Right renal pelvis (tissue), 4 donors: Measurements from ENCODE around the gene SCARF1. TPM values are rescaled to one million over a fixed set of nuclear protein-coding genes. Genes with fewer than 3 reads are reported as not detected.
A peak's percentile ranks its signal among the peaks of the same experiment; 100 is the strongest.

Source experiments
- DNase-seq, 4 donors: peaks; one replicate each; pipeline ENCODE4 v3.0.0-alpha.2; 2013; ENCODE audit warnings: low read depth in 4 of 4, low spot score in 3 of 4, missing footprints in 1 of 4
- polyA plus RNA-seq, 4 donors: library from polyadenylated mRNA; unstranded; fragments of 120-200 nt; gene quantifications; one replicate each; pipeline ENCODE4 v1.2.1, GENCODE V29; 2013; ENCODE audit not compliant: insufficient read length in 4 of 4

SCARF1 gene
- polyA plus RNA-seq, 4 donors: 6.6 to 9.0 (median 7.6) TPM

DNA sequence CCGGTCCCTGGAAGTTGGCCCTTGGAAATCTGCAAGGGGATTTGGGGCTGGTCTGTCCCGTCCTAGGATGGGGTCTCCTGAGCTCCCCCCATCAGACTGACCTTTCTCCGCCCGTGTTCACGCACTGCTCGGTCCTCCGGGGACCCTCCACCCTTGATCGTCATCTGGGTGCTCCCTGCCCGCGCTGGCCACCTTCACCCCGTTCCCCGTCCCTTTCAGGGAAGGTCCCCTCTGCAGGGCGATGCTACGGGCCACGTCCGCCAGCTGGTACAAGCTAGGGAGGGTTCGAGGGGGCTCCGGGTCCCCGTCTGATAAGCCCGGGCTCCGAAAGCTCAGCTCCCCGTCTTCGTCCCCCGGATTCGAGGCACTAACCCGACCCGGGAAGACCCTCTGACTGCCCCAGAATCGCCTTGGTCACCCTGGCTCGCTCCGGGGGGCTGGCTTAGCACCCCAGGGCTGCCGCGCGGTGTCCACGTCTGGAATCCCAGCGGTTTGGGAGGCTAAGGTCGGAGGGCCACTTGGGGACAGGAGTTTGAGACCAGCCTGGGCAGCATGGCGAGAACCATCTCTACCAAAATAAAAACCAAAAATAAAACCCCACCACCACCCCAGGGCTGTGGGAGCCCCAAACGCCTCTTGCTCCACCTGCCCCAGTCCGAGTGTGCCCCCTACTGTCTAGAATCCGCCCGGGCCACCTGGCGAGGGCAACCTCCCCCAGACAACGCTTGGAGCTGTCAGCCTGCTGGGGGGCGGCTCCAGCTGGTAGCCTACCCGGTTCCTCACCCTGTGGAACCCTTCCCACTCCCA, 15.8 kb downstream of the SCARF1 start:
- DNase-seq: no peak

DNA sequence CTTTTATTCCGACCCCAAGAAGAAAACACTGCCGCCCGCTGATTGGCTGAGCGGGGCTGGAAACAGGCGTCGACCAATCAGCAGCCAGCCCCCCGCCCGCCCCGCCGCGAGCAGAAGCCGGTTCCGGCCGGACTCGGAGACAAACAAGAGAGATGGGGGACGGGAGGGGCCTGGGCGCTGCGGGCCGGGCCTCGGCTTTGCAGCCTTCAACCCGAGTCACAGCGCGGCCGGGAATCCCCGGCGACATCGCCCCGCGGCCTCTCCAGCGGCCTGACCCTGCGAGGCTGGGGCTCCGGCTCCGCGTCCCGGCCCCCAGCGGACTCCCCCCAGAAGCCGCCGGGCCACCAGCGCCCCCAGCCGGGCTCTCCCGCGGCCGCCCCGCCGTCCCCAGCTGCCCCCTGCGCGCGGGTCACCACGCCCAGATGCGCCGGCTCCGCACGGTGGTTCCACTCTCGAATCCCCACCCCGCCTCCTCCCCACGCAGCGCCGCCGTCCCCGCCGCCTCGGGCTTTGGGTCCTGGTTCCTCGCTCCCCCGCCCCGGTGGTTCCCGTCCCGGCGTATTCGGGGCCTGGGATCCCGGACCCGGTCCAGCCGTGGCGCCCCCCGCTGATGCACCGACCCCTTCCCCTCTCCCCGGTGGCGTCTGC, 16.6 kb downstream of the SCARF1 start:
- DNase-seq: peak; percentile 87 to 92 (median 88)

GRCh38 chr17:1627982-1628855, 17.3 kb downstream of the SCARF1 start, which contains the start of gene SLC43A2:
Gene SLC43A2 (minus strand): TSS chr17:1628834. CDS start chr17:1627874, 960 bp downstream.
- DNase-seq: peak in 2 of 4 donors; percentile 81 to 85

GRCh38 chr17:1627182-1627981, 18.1 kb downstream of the SCARF1 start:
- DNase-seq: no peak

DNA sequence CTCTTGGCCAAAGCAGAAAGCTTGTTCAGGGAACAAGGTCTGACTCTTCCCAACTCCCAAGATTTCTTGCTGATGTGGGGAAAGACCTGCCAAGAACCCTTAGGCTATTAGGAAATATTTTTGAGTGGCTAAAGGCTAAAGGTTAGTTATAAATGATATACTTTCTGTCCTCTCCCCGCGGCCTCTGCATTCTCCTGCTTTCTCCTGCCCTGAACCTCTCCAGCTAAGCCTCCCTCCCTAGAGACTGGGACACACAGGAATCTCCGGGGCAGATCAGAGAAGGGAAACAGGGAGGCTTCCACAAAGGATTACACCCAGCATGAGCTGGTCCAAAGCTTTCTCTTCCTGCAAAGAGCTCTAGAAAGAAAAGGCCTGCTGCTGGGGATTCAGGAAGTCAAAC, 19.2 kb downstream of the SCARF1 start:
- no peak for DNase-seq

- no peak for DNase-seq
Observed at GRCh38 chr17:1625581-1625980, 20.0 kb downstream of the SCARF1 start.

DNA sequence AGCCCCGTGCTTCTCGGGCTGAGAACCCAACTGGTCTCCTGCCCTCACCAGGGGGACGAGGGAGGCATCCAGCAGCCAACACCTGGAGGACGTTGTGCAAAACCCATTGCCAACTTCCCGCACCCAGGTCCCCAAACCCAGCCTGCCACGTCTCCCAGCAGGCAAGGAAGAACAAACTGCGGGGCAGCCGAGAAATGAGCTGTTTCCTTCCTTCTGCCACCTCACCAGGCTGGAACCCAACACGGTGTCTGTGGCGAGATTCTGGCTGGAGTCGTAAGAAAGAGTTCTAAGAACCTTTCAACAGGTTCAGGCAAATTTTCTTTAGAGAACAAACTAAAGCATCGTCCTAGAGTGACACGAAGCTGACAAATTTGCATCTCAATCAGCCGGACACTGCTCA, 20.5 kb downstream of the SCARF1 start:
- DNase-seq: no peak

GRCh38 chr17:1624650-1625049, 20.9 kb downstream of the SCARF1 start:
- no peak for DNase-seq

DNA sequence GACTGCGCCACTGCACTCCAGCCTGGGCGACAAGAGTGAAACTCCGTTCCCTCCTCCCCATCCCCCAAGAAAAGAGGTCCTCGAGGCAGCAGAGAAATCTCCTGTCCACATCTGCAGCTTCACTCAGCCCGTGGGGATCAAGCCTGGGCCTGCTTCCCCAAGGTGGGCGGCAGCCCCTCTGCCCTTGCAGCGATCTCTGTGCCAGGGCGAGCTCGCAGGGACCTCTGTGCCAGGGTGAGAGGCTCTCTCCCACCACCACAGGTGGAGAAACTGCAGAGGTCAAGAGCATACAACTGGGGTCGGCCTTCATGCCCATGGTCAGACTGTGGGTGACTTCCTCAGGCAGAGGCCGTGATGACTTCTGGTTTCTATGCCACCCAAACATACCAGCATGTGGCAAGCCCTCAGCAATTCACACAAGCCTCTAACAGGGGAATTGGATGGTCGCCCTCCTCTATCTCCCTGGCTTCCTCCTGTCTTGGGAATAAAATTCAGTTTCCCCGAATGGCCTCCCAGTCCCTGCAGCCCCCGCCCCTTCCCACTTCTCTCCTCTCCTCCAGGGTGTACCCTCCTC, 22.4 kb downstream of the SCARF1 start:
- no peak for DNase-seq

GRCh38 chr17:1621273-1621954, 24.1 kb downstream of the SCARF1 start:
- no peak for DNase-seq

DNA sequence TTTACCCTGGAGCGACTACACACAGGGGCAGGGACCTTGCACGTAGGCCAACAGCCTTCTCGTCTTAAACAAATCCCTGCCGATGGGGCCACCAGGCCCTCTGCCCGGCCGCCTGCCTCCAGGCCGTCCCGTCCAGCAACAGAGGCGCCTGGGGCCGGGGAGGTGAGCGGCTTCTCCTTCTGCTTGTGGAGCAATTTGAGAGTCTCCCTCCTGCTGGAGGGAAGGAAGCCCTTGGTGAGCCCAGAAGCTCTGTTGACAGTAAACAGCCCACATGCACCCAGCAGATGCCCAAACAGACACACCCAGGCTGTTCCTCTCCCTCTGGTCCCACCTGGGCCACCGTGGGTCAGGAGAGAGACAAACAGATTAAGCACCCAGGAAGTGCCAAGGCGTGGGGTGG, 25.0 kb downstream of the SCARF1 start:
- DNase-seq: no peak

DNA sequence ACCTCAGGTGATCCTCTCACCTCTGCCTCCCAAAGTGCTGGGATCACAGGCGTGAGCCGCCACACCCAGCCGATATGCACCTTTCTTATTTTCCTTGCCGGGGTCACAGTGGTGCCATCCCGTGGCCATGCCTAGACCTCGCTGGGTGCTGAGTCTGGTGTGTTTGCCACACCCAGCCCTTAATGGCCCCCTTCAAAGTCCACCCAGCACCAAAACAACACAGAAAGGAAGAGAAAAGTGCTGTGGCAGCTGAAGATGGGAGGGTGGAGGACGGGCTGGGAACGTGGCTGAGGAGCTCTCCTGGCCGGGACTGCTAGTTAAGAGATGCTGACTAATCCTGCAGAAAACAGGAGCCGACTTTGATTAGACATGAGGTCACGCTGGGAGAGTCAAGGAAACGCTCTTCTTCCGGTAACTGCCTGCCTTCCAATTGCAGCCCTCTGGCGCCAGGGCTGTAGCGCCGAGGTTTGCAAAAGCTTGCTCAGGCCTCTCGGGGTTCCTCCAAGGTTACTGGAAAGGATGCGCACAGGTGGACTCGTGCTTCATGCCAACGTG, 27.8 kb downstream of the SCARF1 start:
- no peak for DNase-seq

- no peak for DNase-seq
Observed at GRCh38 chr17:1616101-1616500, 29.4 kb downstream of the SCARF1 start.

GRCh38 chr17:1612400-1612799, 33.1 kb downstream of the SCARF1 start:
- no peak for DNase-seq

GRCh38 chr17:1611715-1612114, 33.8 kb downstream of the SCARF1 start:
- no peak for DNase-seq

- no peak for DNase-seq
Observed at GRCh38 chr17:1608676-1609075, 36.9 kb downstream of the SCARF1 start.

GRCh38 chr17:1607971-1608320, 37.6 kb downstream of the SCARF1 start:
- no peak for DNase-seq

DNA sequence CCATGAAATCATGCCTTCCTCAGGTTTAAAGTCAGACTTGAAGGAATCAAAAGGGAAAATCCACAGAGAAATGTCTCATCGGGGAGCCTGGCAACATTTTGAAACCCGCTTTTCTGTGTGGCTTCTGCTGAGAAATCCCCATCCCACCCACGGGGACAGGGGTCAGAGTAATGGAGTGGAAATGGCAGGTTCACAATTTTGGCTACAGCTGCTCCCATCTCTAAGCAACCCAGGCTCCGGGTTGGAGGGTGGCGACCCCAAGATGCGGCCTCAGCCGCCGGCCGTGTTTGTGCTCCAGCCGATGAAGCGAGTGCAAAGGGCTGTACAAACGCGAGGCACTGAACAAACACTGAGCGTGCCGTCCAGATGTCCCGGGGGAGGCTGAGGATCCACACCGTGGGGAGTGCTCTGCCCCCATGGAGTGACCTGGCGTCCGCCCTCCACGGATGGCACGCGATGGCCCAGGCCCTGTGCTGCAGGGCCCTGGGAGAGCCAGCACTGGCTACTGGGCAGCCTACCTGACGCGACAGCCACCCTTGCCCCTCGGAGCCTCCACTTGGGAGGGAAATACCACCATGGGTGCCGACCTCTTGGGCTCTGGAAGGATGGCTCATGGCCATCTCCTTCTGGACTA, 39.1 kb downstream of the SCARF1 start:
- no peak for DNase-seq
